GM19351 (cell line): ENCODE results near the gene CCDC88C.

Experiments
- ATAC-seq: cut with Tn5 transposase; IDR thresholded peaks from one replicate; pipeline ENCODE4 v1.9.1; 2021; ENCODE audit warnings: mild to moderate bottlenecking, moderate library complexity; ENCODE audit not compliant: unreplicated experiment

The CCDC88C gene

GRCh38 chr14:91331721-91332120 is 85.9 kb downstream of the CCDC88C start:
- ATAC-seq, result no peak

GRCh38 chr14:91330856-91331255 is 86.8 kb downstream of the CCDC88C start:
- ATAC-seq, result no peak

- no peak for ATAC-seq
These were observed 87.4 kb downstream of the CCDC88C start for GRCh38 chr14:91330096-91330696.

- no peak for ATAC-seq
These were observed 88.1 kb downstream of the CCDC88C start for GRCh38 chr14:91329486-91330014.

GRCh38 chr14:91328313-91329050 is 89.1 kb downstream of the CCDC88C start:
- ATAC-seq, result no peak

- no peak for ATAC-seq
These were observed 89.8 kb downstream of the CCDC88C start for GRCh38 chr14:91327661-91328312.

- ATAC-seq, result no peak
These were observed 90.4 kb downstream of the CCDC88C start for GRCh38 chr14:91327250-91327595.

- ATAC-seq, result no peak
These were observed 90.9 kb downstream of the CCDC88C start for GRCh38 chr14:91326514-91327249.

- no peak for ATAC-seq
These were observed 92.7 kb downstream of the CCDC88C start for GRCh38 chr14:91324606-91325575.

- peak; percentile 84 for ATAC-seq
These were observed 93.7 kb downstream of the CCDC88C start for GRCh38 chr14:91323671-91324605.

GRCh38 chr14:91323031-91323430 is 94.6 kb downstream of the CCDC88C start:
- ATAC-seq, result no peak

- no peak for ATAC-seq
These were observed 95.0 kb downstream of the CCDC88C start for GRCh38 chr14:91322623-91323022.

GRCh38 chr14:91321131-91321530 is 96.5 kb downstream of the CCDC88C start:
- ATAC-seq, result no peak

GRCh38 chr14:91320266-91320665 is 97.4 kb downstream of the CCDC88C start:
- no peak for ATAC-seq

- no peak for ATAC-seq
These were observed 98.7 kb downstream of the CCDC88C start for GRCh38 chr14:91318911-91319310.

- ATAC-seq, result no peak
These were observed 100.0 kb downstream of the CCDC88C start for GRCh38 chr14:91317381-91318308.

- ATAC-seq, result no peak
These were observed 100.9 kb downstream of the CCDC88C start for GRCh38 chr14:91316761-91317160.

GRCh38 chr14:91315844-91316267 is 101.8 kb downstream of the CCDC88C start:
- ATAC-seq, result peak; percentile 78
